DOHH2 (cell line): Measurements from ENCODE around the gene GATA2.

Experiments
- EZH2phosphoT487 ChIP-seq: fragments of 200-600 bp; sonication (generic); IDR thresholded peaks from 2 replicates; pipeline ENCODE4 v1.6.1; 2017; ENCODE audit warnings: borderline replicate concordance, mild to moderate bottlenecking, antibody characterized with exemption, low read length, moderate library complexity, mixed read lengths
- TF ChIP-seq, protein P1 (sequence below): fragments of 200-600 bp; sonication (generic); IDR thresholded peaks from one replicate; pipeline ENCODE4 v1.5.1; 2014; ENCODE audit warnings: antibody characterized with exemption, mild to moderate bottlenecking, low read depth, low read length; ENCODE audit not compliant: poor library complexity, severe bottlenecking

DNA sequence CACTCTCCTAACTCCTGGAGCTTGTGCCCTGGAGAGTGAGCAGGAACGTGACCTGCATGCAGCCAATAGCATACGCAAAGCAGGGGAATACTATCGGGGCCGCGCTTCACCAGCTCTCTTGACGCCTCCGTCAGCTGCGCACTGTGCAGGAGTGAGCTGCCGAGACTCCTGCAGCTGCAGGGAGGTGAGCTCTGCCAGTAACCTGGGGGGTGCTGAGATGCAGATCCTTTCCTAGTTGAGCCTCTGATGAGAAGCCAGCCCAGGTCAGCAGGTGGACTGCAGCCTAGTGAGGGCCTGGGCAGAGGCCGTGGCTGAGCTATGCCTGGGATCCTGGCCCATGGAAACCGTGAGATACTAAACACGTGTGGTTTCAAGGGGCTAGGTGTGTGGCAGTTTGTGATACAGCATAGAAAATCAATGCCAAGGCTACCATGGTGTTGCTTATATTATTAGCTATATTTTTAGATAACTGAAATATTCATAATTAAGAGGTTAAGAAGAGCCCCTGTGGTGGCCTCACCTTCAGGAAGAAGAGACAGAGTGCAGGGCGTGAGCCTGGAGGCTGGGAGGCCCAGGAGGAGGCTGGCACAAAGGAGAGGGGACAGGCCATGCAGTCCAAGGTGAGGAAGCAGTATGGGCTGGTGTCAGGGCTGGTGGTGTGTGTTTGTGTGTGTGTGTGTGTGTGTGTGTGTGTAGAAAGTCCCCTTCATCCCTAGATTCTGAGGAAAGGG is 20.4 kb downstream of the GATA2 start:
- TF ChIP-seq, protein P1, sequence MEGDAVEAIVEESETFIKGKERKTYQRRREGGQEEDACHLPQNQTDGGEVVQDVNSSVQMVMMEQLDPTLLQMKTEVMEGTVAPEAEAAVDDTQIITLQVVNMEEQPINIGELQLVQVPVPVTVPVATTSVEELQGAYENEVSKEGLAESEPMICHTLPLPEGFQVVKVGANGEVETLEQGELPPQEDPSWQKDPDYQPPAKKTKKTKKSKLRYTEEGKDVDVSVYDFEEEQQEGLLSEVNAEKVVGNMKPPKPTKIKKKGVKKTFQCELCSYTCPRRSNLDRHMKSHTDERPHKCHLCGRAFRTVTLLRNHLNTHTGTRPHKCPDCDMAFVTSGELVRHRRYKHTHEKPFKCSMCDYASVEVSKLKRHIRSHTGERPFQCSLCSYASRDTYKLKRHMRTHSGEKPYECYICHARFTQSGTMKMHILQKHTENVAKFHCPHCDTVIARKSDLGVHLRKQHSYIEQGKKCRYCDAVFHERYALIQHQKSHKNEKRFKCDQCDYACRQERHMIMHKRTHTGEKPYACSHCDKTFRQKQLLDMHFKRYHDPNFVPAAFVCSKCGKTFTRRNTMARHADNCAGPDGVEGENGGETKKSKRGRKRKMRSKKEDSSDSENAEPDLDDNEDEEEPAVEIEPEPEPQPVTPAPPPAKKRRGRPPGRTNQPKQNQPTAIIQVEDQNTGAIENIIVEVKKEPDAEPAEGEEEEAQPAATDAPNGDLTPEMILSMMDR, result no peak
- TF ChIP-seq EZH2phosphoT487, result no peak
